GM18867 (cell line): ENCODE measurements around the gene TSPAN31.
"Not testable (repeated sequence)": the region's sequence is repeated elsewhere in the genome, so short reads cannot be mapped to it uniquely, and the experiment has no call there.

Experiments
- ATAC-seq: cut with Tn5 transposase; IDR thresholded peaks from one replicate; pipeline ENCODE4 v1.9.1; 2021; ENCODE audit warnings: mild to moderate bottlenecking, moderate library complexity; ENCODE audit not compliant: unreplicated experiment

TSPAN31 gene

DNA sequence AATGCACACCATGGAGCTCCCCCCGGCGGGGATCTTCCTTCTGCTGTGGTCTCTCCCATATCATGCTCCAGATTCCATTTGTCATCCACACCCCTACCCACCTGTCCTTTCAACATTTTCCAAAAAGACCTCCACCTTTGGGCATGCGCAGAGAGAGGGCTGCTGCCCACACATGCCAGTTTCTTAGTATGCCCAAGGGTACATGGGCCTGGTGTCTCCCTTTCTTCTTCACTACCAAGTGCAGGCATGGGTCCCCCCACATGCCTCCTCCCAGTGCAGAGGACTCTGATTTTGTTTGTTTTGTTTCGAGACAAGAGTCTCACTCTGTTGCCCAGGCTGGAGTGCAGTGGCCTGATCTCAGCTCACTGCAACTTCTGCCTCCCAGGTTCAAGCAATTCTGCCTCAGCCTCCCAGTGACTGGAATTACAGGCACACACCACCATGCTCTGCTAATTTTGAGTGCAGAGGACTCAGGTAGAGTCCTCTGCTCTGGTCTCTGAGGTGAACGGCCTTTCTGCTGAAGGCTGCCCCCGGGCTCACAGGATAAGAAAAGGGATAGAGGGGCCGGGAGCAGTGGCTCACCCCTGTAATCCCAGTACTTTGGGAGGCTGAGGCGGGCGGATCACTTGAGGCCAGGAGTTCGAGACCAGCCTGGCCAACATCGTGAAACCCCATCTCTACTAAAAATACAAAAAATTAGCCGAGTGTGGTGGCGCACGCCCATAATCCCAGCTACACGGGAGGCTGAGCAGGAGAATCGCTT is 22.8 kb upstream of the TSPAN31 start:
- not testable (repeated sequence) for ATAC-seq

DNA sequence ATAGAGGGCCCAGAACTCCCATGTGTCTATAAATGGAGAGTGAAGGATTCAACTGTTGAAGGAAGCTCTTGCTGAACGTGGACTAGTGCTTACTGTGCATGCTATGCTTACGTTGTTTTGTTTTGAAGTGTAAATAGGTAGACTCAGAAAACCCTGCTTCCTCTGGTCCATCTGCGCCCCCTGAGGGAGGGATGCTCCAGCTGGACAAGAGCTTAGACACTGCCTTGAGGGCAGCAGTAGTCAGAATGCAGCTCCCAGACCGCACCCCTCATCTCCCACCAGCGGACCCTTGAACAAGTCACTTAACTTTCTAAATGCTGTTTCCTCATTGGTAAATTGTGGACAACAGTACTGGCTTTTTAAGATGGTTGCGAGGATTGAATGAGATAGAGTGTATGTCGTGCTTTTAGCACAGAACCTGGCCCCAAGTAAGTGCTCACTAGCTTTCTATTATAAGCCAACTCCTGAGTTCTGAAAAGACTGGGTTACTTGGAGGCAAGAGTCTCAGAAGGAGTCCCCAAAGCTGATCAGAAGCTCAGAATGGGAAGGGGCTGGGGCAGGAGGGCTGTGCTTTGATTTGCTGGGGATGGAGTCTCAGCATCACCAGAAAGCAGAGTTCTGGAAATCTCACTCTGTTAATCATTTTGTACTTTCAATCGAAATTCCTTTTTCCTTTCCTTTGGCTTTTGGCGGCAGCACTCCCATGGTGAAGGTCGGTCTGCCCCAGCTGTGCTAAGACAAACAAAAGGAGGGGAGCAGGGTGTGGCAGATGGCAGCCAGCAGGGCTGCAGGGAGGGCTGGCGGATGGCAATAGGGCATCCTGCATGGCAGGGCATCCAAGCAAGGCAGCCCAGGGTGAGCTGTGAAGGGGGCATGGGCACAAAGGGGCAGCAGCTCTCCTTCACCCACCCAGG is 21.9 kb upstream of the TSPAN31 start:
- no peak for ATAC-seq

DNA sequence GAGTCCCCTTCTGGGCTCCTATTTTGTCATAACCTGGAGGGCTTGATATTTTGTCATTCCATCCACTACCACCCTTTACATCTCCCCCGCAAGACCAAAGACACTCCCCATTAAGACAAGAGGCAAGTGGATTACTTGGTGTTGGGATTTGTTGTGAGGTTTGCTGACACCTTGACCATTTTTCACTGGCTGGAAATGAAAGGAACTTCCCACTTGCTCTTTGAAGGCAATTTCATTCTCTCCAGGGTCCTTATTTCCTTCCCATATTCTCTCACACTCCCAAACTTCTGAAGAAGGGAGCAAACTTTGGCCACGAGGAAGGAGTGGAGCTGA is 21.2 kb upstream of the TSPAN31 start:
- no peak for ATAC-seq

DNA sequence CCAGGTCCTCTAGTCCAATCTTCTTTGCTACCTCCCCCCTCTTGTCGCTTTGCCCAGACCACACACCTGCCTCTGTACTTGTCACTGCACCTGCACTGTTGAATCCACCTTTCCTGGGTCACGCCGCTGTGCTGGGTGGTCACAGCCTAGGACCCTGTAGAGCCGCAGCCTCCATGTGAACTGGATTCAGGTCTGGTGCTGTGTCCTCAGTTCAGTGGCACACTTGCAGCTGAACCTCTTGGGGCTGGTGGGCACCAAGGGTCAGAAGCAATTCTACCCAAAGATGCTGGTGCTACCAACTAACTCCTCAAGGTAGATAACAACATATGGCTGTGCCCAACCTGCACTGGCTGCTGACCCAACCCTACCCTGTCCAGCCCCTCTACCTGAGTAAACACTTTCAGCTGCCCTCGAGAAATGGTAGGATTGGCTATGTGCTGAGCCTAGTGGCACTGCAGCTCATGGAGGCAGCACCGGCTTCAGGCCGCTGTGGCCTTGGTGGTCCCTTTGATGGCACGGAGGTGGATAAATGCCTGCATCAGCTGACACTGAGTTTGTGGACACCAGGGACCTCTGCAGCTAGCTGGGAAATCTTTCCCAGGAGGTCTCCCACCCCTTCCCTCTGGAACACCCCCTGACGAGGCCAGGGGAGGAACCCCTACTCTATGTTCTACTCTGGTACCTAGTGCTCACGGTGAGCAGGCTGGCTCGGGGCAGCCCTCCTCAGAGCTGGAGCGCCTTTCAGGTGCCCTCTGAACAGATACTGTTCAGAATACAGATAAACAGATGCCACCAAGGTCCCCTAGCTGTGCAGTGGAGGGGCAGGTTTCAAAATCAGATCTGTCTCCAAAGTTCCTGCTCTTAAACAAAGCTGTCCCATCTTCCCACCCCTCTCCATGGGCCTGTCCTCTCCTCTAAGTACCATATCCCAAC is 20.6 kb upstream of the TSPAN31 start:
- ATAC-seq, result no peak

DNA sequence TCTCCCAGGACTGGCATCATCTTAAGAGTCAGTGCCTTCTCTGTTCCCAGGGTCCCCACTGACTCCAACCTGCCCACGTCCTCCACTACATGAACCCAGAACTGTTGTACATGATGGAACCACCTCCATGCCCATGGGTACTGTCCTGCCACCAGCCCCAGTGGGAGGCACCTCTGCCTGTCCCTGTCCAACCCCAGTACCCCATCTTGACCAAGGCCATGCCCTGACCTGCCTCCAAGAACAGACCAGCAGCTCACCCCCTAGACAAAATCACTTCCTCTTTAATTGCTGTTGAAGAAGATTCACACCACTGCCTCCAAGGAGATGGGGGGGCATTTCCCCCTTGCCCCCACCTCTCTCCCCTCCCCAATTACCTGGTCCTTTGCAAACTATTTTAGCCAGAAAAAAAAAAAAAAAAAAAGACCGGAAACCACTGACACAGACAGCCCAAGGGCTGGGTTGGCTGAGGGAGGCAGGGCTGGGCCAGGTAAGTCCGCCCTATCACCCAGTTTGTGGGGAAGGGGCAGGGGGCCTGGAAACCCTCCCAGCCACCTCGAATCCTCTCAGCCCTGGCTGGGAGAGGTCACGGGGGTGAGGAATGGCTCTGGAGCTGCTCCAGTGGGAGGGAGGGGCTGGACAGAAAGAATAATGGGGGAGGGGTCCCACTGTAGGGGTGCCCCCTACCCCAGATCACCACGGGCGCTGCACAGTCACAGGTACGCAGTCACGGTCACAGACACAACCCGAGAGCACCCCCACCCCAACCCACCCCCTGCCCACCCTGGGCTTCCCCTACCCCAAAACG is 19.7 kb upstream of the TSPAN31 start:
- ATAC-seq, result no peak

DNA sequence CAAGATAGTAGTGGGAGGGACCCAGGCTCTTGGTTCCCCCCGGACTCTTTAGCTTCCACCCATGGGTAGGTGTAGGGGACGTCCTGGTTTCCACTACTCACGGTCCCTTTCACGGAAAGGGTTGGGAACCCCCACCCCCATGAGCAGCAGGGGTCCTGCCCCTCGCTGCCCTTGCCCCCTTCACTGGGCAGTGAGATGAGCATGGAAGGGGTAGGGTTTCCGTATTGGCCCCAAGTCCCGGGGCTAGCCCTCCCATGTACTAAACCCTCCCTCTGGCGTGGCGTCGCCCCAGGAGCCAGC is 19.0 kb upstream of the TSPAN31 start:
- ATAC-seq, result no peak

DNA sequence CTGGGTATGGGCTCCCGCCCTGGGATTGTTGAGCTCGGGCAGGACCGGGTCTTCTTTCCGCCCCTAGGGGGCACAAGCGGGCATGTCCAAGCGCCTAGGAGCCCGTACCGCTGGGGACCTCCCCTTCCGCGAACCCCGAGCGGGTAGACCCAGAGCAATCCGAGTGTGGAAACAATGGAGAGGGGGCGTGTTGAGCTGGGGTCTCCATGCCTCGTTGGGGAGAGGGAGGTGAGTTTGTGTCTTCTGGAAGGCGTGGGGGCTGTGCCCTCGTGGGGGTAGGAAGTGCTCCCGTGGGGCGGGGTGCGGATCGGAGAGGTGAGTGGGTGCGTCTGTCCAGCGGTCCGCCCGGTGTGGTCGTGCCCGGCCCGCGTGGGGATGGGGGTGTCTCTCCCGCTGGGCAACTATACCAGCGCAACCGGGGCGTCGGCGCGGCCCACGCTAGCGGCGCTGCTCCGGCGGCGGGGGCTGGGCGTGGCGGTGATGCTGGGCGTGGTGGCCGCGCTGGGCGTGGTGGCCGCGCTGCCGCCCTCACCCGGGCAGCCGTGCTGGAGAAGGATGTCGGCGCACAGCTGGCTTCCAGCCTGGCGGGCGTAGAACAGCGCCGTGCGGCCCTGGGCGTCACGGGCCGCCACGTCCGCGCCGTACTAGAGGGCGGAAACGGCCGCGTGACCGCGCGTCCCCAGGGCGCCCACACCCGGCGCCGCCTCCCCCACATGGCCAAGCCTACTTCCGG is 18.5 kb upstream of the TSPAN31 start:
- peak; percentile 63 for ATAC-seq

DNA sequence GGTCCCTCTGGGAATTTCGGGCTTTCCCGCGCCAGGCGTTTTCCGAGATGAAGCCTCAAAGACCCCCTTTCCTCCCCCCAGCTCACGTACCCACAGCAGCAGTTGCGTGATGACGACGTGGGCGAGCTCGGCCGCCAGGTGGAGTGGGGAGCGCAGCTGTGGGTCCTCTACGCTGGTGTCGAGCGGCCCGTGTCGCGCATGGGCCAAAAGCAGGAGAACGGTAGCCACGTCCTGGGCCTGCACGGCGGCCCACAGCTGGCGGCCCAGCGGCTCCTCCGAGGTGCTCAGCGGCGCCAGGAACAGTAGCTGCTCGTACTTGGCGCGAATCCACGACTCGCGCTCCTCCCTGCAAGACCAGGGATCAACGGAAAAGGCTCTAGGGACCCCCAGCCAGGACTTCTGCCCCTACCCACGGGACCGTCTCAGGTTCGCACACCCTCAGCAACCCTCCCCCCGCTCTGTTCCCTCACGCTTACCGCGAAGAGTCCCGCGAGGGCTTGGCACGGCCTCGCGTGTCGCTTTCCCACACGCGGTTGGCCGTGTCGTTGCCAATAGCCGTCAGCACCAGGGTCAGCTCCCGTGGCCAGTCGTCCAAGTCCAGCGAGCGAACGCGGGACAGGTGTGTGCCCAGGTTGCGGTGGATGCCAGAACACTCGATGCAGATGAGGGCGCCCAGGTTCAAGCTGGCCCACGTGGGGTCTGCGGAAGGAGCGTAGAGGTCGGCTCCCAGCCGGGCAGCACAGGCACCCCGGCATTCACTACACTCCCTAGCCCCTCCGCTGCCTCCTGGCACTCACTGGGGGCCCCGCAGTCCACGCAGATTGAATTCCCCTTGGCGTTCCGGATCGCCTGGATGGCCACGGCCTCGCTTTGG is 17.7 kb upstream of the TSPAN31 start:
- ATAC-seq, result peak; percentile 28

DNA sequence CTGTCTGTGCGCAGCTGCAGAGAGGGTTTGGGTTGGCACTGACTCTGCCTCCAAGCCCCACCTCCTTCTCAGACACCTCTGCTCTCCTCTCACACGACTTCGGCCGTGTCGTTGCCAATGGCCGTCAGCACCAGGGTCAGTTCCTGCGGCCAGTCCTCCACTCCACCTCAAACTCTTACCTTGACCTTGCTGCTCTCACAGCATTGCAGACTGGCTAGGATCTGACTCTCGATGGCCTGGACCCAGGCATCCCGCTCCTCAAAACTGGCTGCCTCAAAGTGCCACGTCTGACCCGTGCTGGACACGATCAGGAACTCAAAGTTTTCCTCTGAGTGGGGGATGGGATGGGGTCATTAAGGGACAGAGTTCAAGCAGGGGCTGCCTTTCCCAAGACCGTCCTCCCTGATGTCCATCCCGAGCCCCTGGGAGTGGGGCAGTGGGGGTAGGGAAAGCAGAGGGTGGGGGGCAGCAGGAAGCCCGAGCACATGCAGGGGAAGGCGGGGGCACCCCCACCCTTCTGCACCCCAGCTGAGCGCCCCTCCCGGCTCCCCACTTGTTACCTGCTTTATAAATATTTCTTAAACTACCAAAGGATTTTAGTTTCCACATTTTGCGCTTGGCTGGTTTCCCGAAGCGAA is 17.0 kb upstream of the TSPAN31 start:
- no peak for ATAC-seq

DNA sequence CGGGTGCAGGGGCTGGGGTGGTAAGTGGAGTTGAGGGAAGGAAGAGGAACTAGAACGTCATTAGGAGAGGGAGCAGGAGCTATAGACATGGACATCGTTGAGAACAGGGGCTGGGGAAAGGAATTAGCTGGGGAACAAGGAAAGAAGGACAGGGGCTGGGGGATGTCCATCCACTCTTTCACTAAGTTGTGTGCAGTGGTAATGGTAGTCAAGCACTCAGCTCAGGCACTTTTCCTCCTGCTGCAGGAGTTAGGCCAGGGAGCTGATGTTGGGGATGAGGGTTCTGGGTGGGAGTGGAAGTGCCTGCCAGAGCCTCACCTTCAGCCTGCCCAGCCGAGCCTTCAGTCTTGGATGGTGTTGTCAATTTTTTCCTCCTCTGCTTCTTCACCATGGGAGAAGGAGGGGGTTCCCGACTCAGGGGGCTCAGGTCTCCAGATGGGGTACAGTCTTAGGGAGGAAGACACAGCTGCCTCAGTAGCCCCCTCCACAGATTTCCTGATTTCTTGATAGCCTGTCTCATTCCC is 15.5 kb upstream of the TSPAN31 start:
- ATAC-seq, result no peak

DNA sequence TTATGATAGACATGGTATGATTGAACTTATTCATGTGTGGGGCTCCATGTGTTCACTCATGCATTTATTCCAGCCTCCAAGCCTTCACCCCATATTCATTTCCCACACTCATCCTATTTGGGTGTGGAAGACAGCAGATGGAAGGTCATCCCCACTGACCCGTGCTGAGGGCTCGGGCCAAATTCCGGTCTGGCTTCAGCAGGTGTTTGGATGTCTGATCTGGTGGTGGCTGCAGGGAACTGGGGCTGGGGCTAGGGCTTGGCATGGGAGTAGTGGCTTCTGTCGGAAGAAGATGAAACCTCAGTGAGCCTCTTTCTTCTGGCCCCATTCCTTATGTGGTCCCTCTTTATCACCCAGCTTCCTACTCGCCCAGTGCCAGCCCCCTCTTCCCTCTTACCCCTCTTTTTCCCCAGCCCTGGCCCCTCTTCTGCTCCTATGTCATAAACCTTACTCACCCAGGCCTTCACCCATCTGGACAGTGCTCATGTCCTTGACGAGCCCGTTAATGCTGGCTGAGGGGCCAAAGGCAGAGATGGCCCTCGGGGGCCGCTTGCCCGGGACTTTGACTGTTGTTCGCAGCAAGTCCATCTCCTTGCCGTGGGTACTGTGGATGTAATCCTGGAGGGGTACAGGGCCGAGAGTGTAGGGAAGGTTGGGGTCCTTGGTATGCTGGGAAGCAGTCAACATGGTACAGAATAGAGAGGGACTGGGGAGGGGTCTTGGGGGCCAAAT is 14.3 kb upstream of the TSPAN31 start:
- no peak for ATAC-seq

DNA sequence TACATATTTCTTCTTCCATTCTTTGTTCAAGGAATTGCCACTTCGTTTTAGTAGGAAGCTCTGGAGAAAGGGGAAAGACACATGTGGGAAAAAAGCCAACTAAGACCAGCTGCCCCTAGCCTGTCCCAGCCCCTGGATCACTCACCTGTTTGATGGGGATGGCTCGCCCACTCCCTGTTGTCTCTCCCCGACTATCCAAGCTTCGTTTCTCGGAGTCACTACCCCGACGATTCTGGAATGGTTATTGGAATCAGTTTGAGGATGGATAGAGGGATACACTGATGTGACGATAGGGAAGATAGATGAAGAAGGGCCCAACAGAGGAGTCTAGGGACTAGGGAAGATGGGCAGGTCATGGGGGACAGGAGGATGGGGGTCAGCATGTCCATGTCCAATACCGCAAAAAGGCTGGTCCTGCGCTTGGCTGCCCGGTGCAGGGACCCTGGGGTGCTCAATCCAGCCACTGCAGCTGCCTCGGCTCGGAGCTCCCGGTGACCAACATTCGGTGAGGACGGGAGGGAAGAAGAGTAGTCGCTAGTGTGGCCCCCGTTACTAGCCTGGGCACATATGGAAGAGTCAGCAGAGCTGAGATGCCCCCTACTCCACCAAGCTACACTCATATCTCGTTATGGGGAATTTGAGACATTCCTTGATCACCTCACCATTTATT is 13.3 kb upstream of the TSPAN31 start:
- ATAC-seq, result no peak

DNA sequence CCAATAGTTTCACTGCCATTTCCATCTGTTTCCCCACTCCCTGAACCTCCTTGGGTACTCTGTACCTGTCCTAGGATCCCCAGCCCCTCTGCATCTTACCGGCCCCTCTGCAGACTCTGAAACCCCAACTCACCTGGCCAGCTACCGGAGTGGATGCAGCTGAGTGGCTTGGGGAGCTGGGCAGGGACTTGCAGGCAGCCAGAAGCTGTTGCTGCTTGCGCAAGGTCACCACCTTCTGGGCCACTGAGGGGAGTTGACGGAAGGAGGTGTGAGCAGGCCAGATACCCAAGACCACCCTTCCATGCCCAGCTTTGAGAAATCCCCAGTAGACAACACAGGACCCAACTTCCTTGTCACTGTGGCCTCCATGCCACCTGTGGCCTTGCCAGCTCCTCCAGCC is 12.6 kb upstream of the TSPAN31 start:
- no peak for ATAC-seq

DNA sequence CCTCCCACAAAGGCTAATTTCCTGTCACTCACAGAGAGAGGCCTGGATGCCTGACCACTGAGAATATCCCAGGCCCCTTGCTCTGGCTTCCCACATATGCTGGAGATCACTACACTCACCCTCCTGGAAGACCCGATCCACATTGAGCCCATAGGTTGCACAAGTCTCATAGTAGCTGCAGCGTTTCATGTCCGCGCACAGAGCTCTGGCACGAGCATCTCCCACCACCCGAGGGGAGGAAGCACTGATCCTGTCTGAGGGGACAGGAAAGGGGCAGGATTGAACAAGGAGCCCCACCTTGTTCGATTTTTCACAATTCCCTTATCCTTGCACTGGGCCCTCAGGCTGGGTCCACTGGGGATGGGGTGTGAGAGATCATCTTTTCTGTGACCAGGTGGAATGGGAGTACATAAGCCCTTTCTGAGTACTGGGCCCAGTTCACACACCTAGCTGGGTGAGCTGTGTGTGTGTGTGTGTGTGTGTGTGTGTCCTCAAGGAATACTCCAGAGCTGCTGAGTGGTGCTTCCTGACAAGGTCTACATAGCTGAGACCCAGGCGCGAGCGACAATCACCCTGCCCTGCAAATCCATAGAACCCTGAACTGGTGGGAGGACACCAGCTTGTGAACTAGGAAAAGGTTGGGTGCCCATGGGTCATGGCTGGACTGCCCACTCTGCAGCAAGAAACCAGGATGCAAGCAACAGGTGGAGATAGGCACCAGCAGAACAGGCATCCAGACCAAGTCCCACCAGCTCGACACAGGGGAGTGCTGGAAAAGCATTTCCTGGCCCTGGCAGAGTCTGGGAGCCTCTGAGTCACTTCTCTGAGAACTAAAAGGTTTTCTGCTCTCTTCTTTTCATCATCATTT is 11.9 kb upstream of the TSPAN31 start:
- ATAC-seq, result no peak

DNA sequence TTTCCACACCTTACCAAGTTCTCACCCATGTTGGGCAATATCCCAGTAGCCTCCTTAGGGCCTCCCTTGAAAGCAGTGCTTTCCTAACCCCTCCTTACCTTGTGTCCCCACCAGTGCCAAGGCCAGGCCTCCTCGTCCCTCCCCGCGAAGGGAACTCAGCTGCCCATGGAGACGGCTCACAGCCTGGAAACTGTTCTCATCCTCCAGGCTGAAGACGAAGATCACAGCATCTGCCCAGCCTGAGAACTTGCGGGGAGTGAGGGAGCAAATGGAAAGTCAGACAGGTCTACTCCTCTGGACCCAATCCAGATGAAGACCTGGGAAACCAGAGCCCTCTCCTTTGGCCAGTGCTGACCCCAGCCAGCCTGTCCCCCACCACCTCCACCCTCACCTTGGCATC is 10.9 kb upstream of the TSPAN31 start:
- no peak for ATAC-seq

DNA sequence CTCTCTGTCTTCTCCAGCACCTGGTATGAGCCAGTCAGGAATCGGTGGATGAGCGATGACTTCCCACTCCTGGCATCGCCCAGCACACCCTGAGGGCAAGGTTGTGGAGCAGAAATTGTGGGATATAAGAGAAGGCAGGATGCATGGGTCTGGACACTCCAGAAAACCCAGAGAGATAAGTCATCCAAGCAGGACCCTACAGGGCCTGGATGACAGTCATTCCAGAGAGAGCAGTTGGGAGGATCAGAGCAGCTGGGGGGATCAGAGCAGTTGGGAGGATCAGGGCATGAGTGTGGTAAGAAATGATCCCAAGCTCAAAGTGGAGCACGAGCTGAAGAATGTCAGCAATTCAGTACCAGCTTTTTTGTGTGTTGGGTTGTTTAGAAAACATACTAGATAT is 10.2 kb upstream of the TSPAN31 start:
- no peak for ATAC-seq
